CD4-positive, alpha-beta T cell treated with Interleukin-6 at 100 ng/mL for 8 hours (primary cell): ENCODE results near the gene MED16.
"Not testable (repeated sequence)": the region's sequence is repeated elsewhere in the genome, so short reads cannot be mapped to it uniquely, and the experiment has no call there.

ENCODE experiments used
- DNase-seq: peaks from one replicate; pipeline ENCODE4 v3.0.0-alpha.2; 2020; ENCODE audit warnings: mixed read lengths, low spot score

The MED16 gene

GRCh38 chr19:907183-907853, 14.3 kb upstream of the MED16 start:
- DNase-seq = no peak

- no peak for DNase-seq
These were observed 13.5 kb upstream of the MED16 start for GRCh38 chr19:906480-906879.

- no peak for DNase-seq
These were observed 11.6 kb upstream of the MED16 start for GRCh38 chr19:904545-904944.

- DNase-seq = no peak
These were observed 10.3 kb upstream of the MED16 start for GRCh38 chr19:903266-903797.

- DNase-seq = no peak
These were observed 9.6 kb upstream of the MED16 start for GRCh38 chr19:902446-903226.

- DNase-seq = no peak
These were observed 9.0 kb upstream of the MED16 start for GRCh38 chr19:902093-902370.

GRCh38 chr19:901216-902092, 8.5 kb upstream of the MED16 start:
- no peak for DNase-seq

GRCh38 chr19:900302-901111, 7.5 kb upstream of the MED16 start:
- peak; percentile 28 for DNase-seq

- no peak for DNase-seq
These were observed 7.0 kb upstream of the MED16 start for GRCh38 chr19:900043-900301.

- no peak for DNase-seq
These were observed 6.5 kb upstream of the MED16 start for GRCh38 chr19:899336-900042.

GRCh38 chr19:898663-899062, 5.7 kb upstream of the MED16 start:
- DNase-seq = no peak

- no peak for DNase-seq
These were observed 4.6 kb upstream of the MED16 start for GRCh38 chr19:897442-898039.

GRCh38 chr19:896999-897398, 4.0 kb upstream of the MED16 start:
- DNase-seq = no peak

- DNase-seq = no peak
These were observed 3.4 kb upstream of the MED16 start for GRCh38 chr19:896434-896833.

- no peak for DNase-seq
These were observed 619 bp downstream of the MED16 start for GRCh38 chr19:892243-892893.

GRCh38 chr19:891421-892200, 1.4 kb downstream of the MED16 start:
- DNase-seq = not testable (repeated sequence)

GRCh38 chr19:890831-891230, 2.2 kb downstream of the MED16 start:
- no peak for DNase-seq

GRCh38 chr19:889662-890295, 3.2 kb downstream of the MED16 start:
- no peak for DNase-seq
